ENCODE measurements around the gene HAND2.
A peak's percentile ranks its signal among the peaks of the same experiment; 100 is the strongest.

Gene HAND2

GRCh38 chr4:173536808-173537429 is 6.9 kb upstream of the HAND2 start:
- no peak for DNase-seq (ENCODE audit: low read depth)

GRCh38 chr4:173535957-173536356 is 5.9 kb upstream of the HAND2 start:
- DNase-seq (ENCODE audit: low read depth) = no peak

- no peak for DNase-seq (ENCODE audit: low read depth)
Measured at GRCh38 chr4:173535165-173535902, 5.3 kb upstream of the HAND2 start.

- no peak for DNase-seq (ENCODE audit: low read depth)
Measured at GRCh38 chr4:173534434-173534833, 4.4 kb upstream of the HAND2 start.

GRCh38 chr4:173532725-173533511 is 2.9 kb upstream of the HAND2 start:
- DNase-seq (ENCODE audit: low read depth) = no peak

GRCh38 chr4:173531086-173531965 is 1.3 kb upstream of the HAND2 start:
- DNase-seq (ENCODE audit: low read depth) = no peak

- DNase-seq (ENCODE audit: low read depth) = no peak
Measured at GRCh38 chr4:173530326-173531085, 477 bp upstream of the HAND2 start.

GRCh38 chr4:173528378-173529321 is 1.4 kb downstream of the HAND2 start:
- DNase-seq (ENCODE audit: low read depth) = no peak

GRCh38 chr4:173527103-173527891 is 2.7 kb downstream of the HAND2 start:
- DNase-seq (ENCODE audit: low read depth) = no peak

- DNase-seq (ENCODE audit: low read depth) = no peak
Measured at GRCh38 chr4:173526724-173527102, 3.3 kb downstream of the HAND2 start.

GRCh38 chr4:173526027-173526482 is 4.0 kb downstream of the HAND2 start:
- no peak for DNase-seq (ENCODE audit: low read depth)

- DNase-seq (ENCODE audit: low read depth) = no peak
Measured at GRCh38 chr4:173525118-173526011, 4.7 kb downstream of the HAND2 start.

- no peak for DNase-seq (ENCODE audit: low read depth)
Measured at GRCh38 chr4:173524218-173525117, 5.6 kb downstream of the HAND2 start.

GRCh38 chr4:173522951-173523395 is 7.1 kb downstream of the HAND2 start:
- DNase-seq (ENCODE audit: low read depth) = no peak

GRCh38 chr4:173522160-173522950 is 7.7 kb downstream of the HAND2 start:
- DNase-seq (ENCODE audit: low read depth) = peak; percentile 88

Data from iris pigment epithelial cell (primary cell).